GM19238 (cell line): Measurements from ENCODE around the gene ARL15.
"Not testable (repeated sequence)": the region's sequence is repeated elsewhere in the genome, so short reads cannot be mapped to it uniquely, and the experiment has no call there.

Experiments
- DNase-seq: peaks from one replicate; pipeline ENCODE4 v3.0.0; 2011; ENCODE audit warnings: low spot score; ENCODE audit not compliant: insufficient read length

ARL15 gene

GRCh38 chr5:54094706-54095105, 215.7 kb downstream of the ARL15 start:
- DNase-seq = no peak

- DNase-seq = no peak
Measured at GRCh38 chr5:54093861-54094260, 216.5 kb downstream of the ARL15 start.

GRCh38 chr5:54093081-54093492, 217.3 kb downstream of the ARL15 start:
- DNase-seq = no peak

GRCh38 chr5:54091307-54092130, 218.9 kb downstream of the ARL15 start:
- DNase-seq = no peak

- DNase-seq = no peak
Measured at GRCh38 chr5:54090495-54091120, 219.8 kb downstream of the ARL15 start.

GRCh38 chr5:54088081-54088480, 222.3 kb downstream of the ARL15 start:
- no peak for DNase-seq

GRCh38 chr5:54087436-54087835, 222.9 kb downstream of the ARL15 start:
- no peak for DNase-seq

GRCh38 chr5:54086191-54086590, 224.2 kb downstream of the ARL15 start:
- no peak for DNase-seq

GRCh38 chr5:54084696-54085095, 225.7 kb downstream of the ARL15 start:
- no peak for DNase-seq

- no peak for DNase-seq
Measured at GRCh38 chr5:54083851-54084250, 226.5 kb downstream of the ARL15 start.

- DNase-seq = no peak
Measured at GRCh38 chr5:54083245-54083644, 227.1 kb downstream of the ARL15 start.

- no peak for DNase-seq
Measured at GRCh38 chr5:54081415-54081814, 229.0 kb downstream of the ARL15 start.

- DNase-seq = no peak
Measured at GRCh38 chr5:54080831-54081230, 229.5 kb downstream of the ARL15 start.

- no peak for DNase-seq
Measured at GRCh38 chr5:54073735-54074134, 236.6 kb downstream of the ARL15 start.

GRCh38 chr5:54073131-54073530, 237.2 kb downstream of the ARL15 start:
- no peak for DNase-seq

- no peak for DNase-seq
Measured at GRCh38 chr5:54066433-54066832, 243.9 kb downstream of the ARL15 start.

GRCh38 chr5:54063817-54064216, 246.6 kb downstream of the ARL15 start:
- no peak for DNase-seq

GRCh38 chr5:54062958-54063357, 247.4 kb downstream of the ARL15 start:
- DNase-seq = no peak

GRCh38 chr5:54060919-54061318, 249.5 kb downstream of the ARL15 start:
- DNase-seq = not testable (repeated sequence)

GRCh38 chr5:54049963-54050362, 260.4 kb downstream of the ARL15 start:
- DNase-seq = no peak

- DNase-seq = no peak
Measured at GRCh38 chr5:54049144-54049543, 261.2 kb downstream of the ARL15 start.

GRCh38 chr5:54045077-54045792, 265.1 kb downstream of the ARL15 start:
- no peak for DNase-seq
